DMS114 treated with DMSO at 0.1 percent for 48 hours (cell line): ENCODE results near the gene RGS3.

Source experiments
- DNase-seq: peaks from one replicate; lab custom pipeline; 2025; ENCODE audit not compliant: unreplicated experiment; lab: John Stamatoyannopoulos, UW

RGS3 gene

GRCh38 chr9:113511047-113511521 lies 47.6 kb downstream of the RGS3 start:
- no peak for DNase-seq

- no peak for DNase-seq
Observed at GRCh38 chr9:113511856-113512761, 48.6 kb downstream of the RGS3 start.

GRCh38 chr9:113513111-113513510 lies 49.6 kb downstream of the RGS3 start:
- no peak for DNase-seq

- no peak for DNase-seq
Observed at GRCh38 chr9:113513536-113513935, 50.0 kb downstream of the RGS3 start.

- DNase-seq: no peak
Observed at GRCh38 chr9:113514061-113514460, 50.5 kb downstream of the RGS3 start.

- no peak for DNase-seq
Observed at GRCh38 chr9:113514748-113515147, 51.2 kb downstream of the RGS3 start.

- DNase-seq: no peak
Observed at GRCh38 chr9:113515862-113516261, 52.3 kb downstream of the RGS3 start.

- DNase-seq: no peak
Observed at GRCh38 chr9:113516840-113517577, 53.5 kb downstream of the RGS3 start.

GRCh38 chr9:113519426-113520108 lies 56.0 kb downstream of the RGS3 start:
- no peak for DNase-seq

- no peak for DNase-seq
Observed at GRCh38 chr9:113520109-113520642, 56.6 kb downstream of the RGS3 start.

- no peak for DNase-seq
Observed at GRCh38 chr9:113521693-113522255, 58.2 kb downstream of the RGS3 start.

GRCh38 chr9:113522419-113522818 lies 58.9 kb downstream of the RGS3 start:
- DNase-seq: no peak

- DNase-seq: no peak
Observed at GRCh38 chr9:113522858-113523257, 59.3 kb downstream of the RGS3 start.

- no peak for DNase-seq
Observed at GRCh38 chr9:113523421-113524141, 60.1 kb downstream of the RGS3 start.

- no peak for DNase-seq
Observed at GRCh38 chr9:113524468-113524867, 60.9 kb downstream of the RGS3 start.

- no peak for DNase-seq
Observed at GRCh38 chr9:113525205-113525604, 61.7 kb downstream of the RGS3 start.

GRCh38 chr9:113525831-113526230 lies 62.3 kb downstream of the RGS3 start:
- no peak for DNase-seq

- DNase-seq: no peak
Observed at GRCh38 chr9:113526231-113526746, 62.8 kb downstream of the RGS3 start.

GRCh38 chr9:113526841-113527240 lies 63.3 kb downstream of the RGS3 start:
- DNase-seq: no peak

- no peak for DNase-seq
Observed at GRCh38 chr9:113528088-113528487, 64.6 kb downstream of the RGS3 start.
